ENCODE results near the gene ERP27. TPM values are rescaled to one million over a fixed set of nuclear protein-coding genes. Genes with fewer than 3 reads are reported as not detected.

ERP27 gene
- total RNA-seq (ENCODE audit: low replicate concordance) = 12.4 and 42.3 TPM in 2 replicates
- long read RNA-seq, transcript ERP27-201 (7 exons, 2,096 nt) = minor isoform, 6 of 228 reads
- long read RNA-seq, transcript ERP27-202 (5 exons, 993 nt) = major isoform, 172 of 228 reads
- long read RNA-seq, partial matches to known transcripts = 25 of 228 reads
- long read RNA-seq, other reads (novel, unspliced or antisense) = 25 of 228 reads

DNA sequence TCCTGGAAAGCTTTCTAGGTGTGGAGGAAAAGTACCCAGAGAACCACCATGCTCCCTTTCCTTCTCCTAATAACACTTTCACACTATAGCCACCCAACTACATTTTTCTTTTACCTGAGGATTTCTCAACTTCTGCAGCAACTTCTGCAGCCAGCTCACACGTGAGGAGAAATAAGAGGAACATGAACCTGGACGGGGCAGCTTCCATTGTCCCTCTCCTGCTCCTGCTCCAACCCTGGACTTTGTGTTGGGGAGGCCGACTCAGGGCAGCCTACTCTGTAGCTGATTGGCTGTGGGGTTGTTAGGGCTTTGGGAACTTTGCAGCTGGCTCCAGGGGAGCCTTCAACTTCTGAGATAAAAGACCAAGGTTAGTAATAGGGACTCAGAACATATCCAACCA, at the start of gene ERP27:
Gene ERP27, minus strand, starts transcription at position 237 of the 400 bp plus-strand sequence. Its CDS starts 29 bp downstream, at position 208.
- H3K4me3 Mint-ChIP-seq = no peak within 1 kb of the TSS
- H3K27ac Mint-ChIP-seq = no peak within 1 kb of the TSS
- TF ChIP-seq, protein P1, sequence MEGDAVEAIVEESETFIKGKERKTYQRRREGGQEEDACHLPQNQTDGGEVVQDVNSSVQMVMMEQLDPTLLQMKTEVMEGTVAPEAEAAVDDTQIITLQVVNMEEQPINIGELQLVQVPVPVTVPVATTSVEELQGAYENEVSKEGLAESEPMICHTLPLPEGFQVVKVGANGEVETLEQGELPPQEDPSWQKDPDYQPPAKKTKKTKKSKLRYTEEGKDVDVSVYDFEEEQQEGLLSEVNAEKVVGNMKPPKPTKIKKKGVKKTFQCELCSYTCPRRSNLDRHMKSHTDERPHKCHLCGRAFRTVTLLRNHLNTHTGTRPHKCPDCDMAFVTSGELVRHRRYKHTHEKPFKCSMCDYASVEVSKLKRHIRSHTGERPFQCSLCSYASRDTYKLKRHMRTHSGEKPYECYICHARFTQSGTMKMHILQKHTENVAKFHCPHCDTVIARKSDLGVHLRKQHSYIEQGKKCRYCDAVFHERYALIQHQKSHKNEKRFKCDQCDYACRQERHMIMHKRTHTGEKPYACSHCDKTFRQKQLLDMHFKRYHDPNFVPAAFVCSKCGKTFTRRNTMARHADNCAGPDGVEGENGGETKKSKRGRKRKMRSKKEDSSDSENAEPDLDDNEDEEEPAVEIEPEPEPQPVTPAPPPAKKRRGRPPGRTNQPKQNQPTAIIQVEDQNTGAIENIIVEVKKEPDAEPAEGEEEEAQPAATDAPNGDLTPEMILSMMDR (conservative IDR thresholded peaks at IDR 0.05) = no peak
- peaks cover 27% of the 10 kb centered on the region for H3K36me3 Mint-ChIP-seq
- no peaks in the 10 kb centered on the region for H3K27me3 Mint-ChIP-seq
- no peak for DNase-seq (ENCODE audit: extremely low spot score, unreplicated experiment)
- H3K4me1 Mint-ChIP-seq (ENCODE audit: unreplicated experiment) = peaks cover 12% of the 10 kb centered on the region
- H3K9me3 Mint-ChIP-seq = peaks cover 23% of the 10 kb centered on the region

DNA sequence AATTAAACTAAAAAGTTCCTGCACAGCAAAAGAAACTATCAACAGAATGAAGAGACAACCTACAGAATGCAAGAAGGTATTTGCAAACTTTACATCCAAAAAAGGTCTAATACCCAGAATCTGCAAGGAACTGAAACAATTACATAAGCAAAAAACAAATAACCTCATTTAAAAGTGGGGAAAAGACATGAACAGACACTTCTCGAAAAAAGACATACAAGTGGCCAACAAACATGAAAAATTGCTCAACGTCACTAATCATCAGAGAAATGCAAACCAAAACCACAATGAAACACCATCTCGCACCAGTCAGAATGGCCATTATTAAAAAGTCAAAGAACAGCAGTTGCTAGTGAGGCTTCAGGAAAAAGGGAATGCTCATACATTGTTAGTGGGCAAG, 49.7 kb upstream of the ERP27 start:
- no peak for DNase-seq (ENCODE audit: extremely low spot score, unreplicated experiment)
- no peak overlapping the region for H3K4me3 Mint-ChIP-seq
- H3K36me3 Mint-ChIP-seq = peaks cover 14% of the 10 kb centered on the region
- H3K27me3 Mint-ChIP-seq = no peaks in the 10 kb centered on the region
- no peaks in the 10 kb centered on the region for H3K4me1 Mint-ChIP-seq (ENCODE audit: unreplicated experiment)
- TF ChIP-seq, protein P1 (conservative IDR thresholded peaks at IDR 0.05) = no peak
- H3K9me3 Mint-ChIP-seq = no peaks in the 10 kb centered on the region
- no peak overlapping the region for H3K27ac Mint-ChIP-seq

DNA sequence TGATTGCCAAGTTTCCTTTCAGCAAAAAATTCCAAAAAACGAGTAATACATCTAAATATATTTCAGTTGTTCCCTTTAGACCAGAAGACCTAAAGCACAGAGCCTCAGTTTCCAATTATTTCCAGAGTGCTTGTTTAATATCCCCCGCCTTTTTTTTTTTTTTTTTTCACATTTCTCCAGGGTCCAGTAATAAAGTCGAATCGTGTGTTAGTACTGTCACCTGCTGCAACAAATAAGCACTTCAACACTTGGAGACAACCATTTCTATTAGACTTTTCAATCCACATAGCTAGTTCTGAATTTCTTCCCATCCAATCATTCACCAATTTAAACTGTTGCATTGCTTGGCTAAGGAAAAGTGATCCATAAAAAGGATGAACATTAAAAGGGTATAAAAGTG, 48.1 kb upstream of the ERP27 start:
- no peak overlapping the region for H3K27ac Mint-ChIP-seq
- H3K4me1 Mint-ChIP-seq (ENCODE audit: unreplicated experiment) = no peaks in the 10 kb centered on the region
- H3K36me3 Mint-ChIP-seq = peaks cover 16% of the 10 kb centered on the region
- DNase-seq (ENCODE audit: extremely low spot score, unreplicated experiment) = no peak
- TF ChIP-seq, protein P1 (conservative IDR thresholded peaks at IDR 0.05) = no peak
- peaks cover 1% of the 10 kb centered on the region for H3K9me3 Mint-ChIP-seq
- H3K4me3 Mint-ChIP-seq = no peak overlapping the region
- H3K27me3 Mint-ChIP-seq = no peaks in the 10 kb centered on the region

DNA sequence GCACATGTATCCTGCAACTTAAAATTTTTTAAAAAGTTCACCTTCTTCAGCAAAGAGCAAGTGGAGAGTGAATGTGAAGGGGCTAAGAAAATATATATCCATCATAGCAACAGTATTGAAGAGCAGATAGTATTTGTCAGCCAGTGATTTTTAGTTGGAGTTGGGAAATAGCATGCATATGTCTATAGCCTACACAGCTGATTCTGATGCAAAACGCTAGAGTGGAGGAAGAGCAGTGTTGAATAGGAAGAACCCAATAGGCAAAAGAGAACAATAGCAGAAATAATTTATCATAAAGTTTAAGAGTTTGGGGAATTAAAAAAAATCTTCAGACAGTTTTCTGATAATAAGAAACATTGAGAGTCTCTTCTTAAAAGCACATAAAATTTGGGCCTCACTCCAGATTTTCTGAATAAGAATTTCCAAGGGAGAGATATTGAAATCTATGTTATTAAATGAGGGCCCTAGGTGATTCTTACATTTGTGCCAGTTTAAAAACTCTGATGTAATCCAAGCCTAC, 46.5 kb upstream of the ERP27 start:
- DNase-seq (ENCODE audit: extremely low spot score, unreplicated experiment) = no peak
- Mint-ChIP-seq H3K4me1 (ENCODE audit: unreplicated experiment) (no peaks in the 10 kb centered on the region), H3K4me3 (no peak overlapping the region), H3K27me3 (no peaks in the 10 kb centered on the region), H3K36me3 (peaks cover 18% of the 10 kb centered on the region), H3K9me3 (peaks cover 4% of the 10 kb centered on the region), H3K27ac (no peak overlapping the region)
- TF ChIP-seq, protein P1 (conservative IDR thresholded peaks at IDR 0.05) = no peak

DNA sequence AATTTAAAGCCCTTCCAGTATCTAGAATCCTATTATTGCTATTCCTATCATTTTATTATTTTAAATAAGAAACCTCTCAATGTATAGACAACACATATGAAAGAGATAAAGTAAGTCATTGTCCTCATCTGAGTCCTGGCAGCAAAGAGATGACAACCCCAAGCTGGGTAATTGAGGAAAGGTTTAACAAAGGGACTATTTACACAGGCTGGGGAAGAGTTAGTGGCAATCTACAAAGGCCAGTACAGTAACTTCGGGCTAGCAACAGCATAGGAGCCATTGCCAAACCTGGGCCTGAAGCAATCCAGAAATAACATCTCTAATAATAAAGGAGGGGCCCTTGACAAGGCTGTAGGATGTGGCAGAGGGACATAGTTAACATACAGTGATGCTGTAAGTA, 45.7 kb upstream of the ERP27 start:
- peaks cover 18% of the 10 kb centered on the region for H3K36me3 Mint-ChIP-seq
- TF ChIP-seq, protein P1 (conservative IDR thresholded peaks at IDR 0.05) = no peak
- peaks cover 1% of the 10 kb centered on the region for H3K27me3 Mint-ChIP-seq
- no peaks in the 10 kb centered on the region for H3K4me1 Mint-ChIP-seq (ENCODE audit: unreplicated experiment)
- H3K9me3 Mint-ChIP-seq = peaks cover 4% of the 10 kb centered on the region
- no peak overlapping the region for H3K27ac Mint-ChIP-seq
- no peak for DNase-seq (ENCODE audit: extremely low spot score, unreplicated experiment)
- H3K4me3 Mint-ChIP-seq = no peak overlapping the region

Data from type B pancreatic cell (in vitro differentiated cells).